ENCODE results near the gene DNM3. TPM values are rescaled to one million over a fixed set of nuclear protein-coding genes. Genes with fewer than 3 reads are reported as not detected.

Gene DNM3
- total RNA-seq, 2 experiments from 2014 or later: 1.6 to 1.8 TPM

DNA sequence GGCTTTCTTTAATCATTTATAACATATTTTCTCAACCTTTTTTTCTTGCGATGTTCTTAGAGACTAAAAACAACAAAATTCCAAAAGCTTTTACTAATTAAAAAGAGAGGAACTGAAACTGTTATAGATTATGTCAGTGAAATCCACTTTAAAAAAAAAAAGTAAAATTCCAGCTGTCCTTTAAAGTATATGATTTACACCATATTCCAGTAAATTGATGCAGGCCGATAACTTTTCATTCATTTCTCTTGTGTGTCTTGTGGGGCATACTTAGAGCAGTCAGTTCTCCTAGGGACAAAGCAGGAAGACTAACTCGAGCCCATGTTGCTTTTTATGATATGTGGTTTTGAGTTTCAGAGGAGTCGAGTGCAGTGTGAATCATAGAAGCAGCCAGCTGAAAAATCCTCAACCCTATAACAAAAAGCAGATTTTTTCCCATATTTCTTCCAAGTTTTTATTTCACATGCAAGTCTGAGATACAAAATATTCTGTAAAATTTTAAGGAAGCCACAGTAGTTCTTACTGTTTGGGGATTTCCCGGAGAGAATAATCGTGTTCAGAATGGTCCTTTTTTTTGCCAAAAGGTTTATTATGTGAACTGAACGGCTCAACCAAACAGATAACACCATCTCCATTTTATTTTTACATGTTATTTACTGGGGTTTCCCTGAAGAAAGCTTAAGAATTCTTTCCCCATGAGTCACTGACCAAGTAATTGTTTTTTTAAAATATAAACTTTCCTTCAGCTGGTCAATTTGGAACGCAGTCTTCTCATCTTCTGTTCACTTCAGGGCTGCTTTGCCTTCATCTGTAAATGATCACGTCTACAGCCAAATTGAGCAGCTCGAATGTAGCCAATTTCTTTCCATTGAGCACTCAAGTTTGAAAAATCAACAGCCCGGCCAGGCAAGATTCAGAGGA is 502.2 kb downstream of the DNM3 start:
- intact Hi-C loops (cut with DNase I, micrococcal nuclease): no loop called here
- no peak overlapping the region for H3K4me3 ChIP-seq (ENCODE audit: low read length)
- H3K27me3 Mint-ChIP-seq: no peaks in the 10 kb centered on the region
- peaks cover 7% of the 10 kb centered on the region for H3K36me3 Mint-ChIP-seq (ENCODE audit: low read depth)
- ChIA-PET CTCF (interaction anchor here (1.4 kb wide), 1 partner anchor 107 kb away, joined by 4 read pairs; no protein-coding TSS in a partner anchor), POLR2A (interaction anchor here (0.8 to 1.1 kb wide), 2 partner anchors 9 to 163 kb away, joined by 3 read pairs; no protein-coding TSS in a partner anchor)
- no peaks in the 10 kb centered on the region for H3K36me3 ChIP-seq (ENCODE audit: insufficient read depth, low read length)
- peaks cover 13% of the 10 kb centered on the region for H3K9me3 Mint-ChIP-seq
- H3K27ac Mint-ChIP-seq: no peak overlapping the region
- H3K9me3 ChIP-seq (ENCODE audit: control insufficient read depth in 1 of 2, insufficient read depth in 1 of 2, low read length in 2 of 2): peaks cover 0 to 12% of the 10 kb centered on the region in 2 experiments
- TF ChIP-seq, protein P1, sequence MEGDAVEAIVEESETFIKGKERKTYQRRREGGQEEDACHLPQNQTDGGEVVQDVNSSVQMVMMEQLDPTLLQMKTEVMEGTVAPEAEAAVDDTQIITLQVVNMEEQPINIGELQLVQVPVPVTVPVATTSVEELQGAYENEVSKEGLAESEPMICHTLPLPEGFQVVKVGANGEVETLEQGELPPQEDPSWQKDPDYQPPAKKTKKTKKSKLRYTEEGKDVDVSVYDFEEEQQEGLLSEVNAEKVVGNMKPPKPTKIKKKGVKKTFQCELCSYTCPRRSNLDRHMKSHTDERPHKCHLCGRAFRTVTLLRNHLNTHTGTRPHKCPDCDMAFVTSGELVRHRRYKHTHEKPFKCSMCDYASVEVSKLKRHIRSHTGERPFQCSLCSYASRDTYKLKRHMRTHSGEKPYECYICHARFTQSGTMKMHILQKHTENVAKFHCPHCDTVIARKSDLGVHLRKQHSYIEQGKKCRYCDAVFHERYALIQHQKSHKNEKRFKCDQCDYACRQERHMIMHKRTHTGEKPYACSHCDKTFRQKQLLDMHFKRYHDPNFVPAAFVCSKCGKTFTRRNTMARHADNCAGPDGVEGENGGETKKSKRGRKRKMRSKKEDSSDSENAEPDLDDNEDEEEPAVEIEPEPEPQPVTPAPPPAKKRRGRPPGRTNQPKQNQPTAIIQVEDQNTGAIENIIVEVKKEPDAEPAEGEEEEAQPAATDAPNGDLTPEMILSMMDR (IDR thresholded peaks at IDR 0.05): no peak
- no peaks in the 10 kb centered on the region for H3K27me3 ChIP-seq (ENCODE audit: control insufficient read depth in 1 of 2, insufficient read depth in 2 of 2, low read length in 2 of 2)
- peaks cover under 1% of the 10 kb centered on the region for H3K4me1 ChIP-seq (ENCODE audit: insufficient read depth, low read length)
- DNase-seq (peak in 2 of 14 experiments; percentile 15 to 21), ATAC-seq (ENCODE audit: poor library complexity) (no peak)
- no peak overlapping the region for H3K27ac ChIP-seq (ENCODE audit: low read depth in 1 of 2, low read length in 2 of 2)
- peaks cover 19% of the 10 kb centered on the region for H3K4me1 Mint-ChIP-seq (ENCODE audit: low read depth)
- no peak overlapping the region for H3K4me3 Mint-ChIP-seq

DNA sequence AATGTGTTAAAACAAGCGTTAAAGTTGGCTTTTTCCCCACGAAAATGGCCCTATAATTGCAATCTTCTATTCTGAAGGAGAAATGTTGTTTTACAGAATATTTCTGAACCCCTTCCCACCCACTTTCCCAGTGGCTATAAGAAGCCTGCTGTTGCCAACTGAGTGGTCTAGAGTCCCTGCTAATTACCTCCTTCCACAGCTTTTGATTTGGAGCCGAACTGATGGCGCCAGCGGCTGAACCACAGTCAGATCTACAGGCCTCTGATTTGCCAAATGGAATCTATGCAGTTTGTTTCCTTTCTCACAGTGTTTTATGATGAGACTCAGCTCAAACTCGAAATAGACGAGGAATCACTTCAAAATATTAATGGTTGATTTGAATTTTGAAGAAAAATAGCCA is 503.1 kb downstream of the DNM3 start:
- Mint-ChIP-seq H3K27ac (no peak overlapping the region), H3K27me3 (no peaks in the 10 kb centered on the region), H3K36me3 (ENCODE audit: low read depth) (peaks cover 7% of the 10 kb centered on the region), H3K9me3 (peaks cover 13% of the 10 kb centered on the region), H3K4me1 (ENCODE audit: low read depth) (peaks cover 16% of the 10 kb centered on the region), H3K4me3 (no peak overlapping the region)
- ChIA-PET POLR2A (no interaction called here), CTCF (no interaction called here)
- no peaks in the 10 kb centered on the region for H3K4me1 ChIP-seq (ENCODE audit: insufficient read depth, low read length)
- no peak for ATAC-seq (ENCODE audit: poor library complexity)
- H3K36me3 ChIP-seq (ENCODE audit: insufficient read depth, low read length): no peaks in the 10 kb centered on the region
- DNase-seq: no peak
- H3K4me3 ChIP-seq (ENCODE audit: low read length): no peak overlapping the region
- intact Hi-C loops (cut with DNase I, micrococcal nuclease): no loop called here
- peaks cover 0 to 12% of the 10 kb centered on the region in 2 experiments for H3K9me3 ChIP-seq (ENCODE audit: control insufficient read depth in 1 of 2, insufficient read depth in 1 of 2, low read length in 2 of 2)
- H3K27me3 ChIP-seq (ENCODE audit: control insufficient read depth in 1 of 2, insufficient read depth in 2 of 2, low read length in 2 of 2): no peaks in the 10 kb centered on the region
- TF ChIP-seq, protein P1 (IDR thresholded peaks at IDR 0.05): no peak
- H3K27ac ChIP-seq (ENCODE audit: low read depth in 1 of 2, low read length in 2 of 2): no peak overlapping the region

DNA sequence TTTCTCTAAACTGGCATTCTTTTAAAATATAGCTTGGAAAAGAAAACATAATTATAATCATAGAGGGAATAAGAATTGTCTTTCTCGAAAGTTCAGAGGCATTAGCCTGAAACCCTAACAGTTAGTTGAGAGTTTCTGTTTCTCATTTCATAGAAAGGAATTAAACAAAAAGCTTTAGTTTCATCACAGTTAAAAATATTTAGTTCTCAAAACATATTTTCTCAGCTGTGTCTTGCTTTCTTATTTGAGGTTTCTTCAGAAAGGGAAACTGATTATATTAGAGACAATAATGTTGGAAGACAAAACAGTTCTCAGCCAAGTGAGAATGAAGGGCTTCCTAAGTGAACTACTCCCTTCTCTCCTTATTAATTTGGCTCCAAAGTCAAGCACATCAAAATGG is 503.8 kb downstream of the DNM3 start:
- ChIA-PET POLR2A (no interaction called here), CTCF (no interaction called here)
- TF ChIP-seq, protein P1 (IDR thresholded peaks at IDR 0.05): no peak
- no peaks in the 10 kb centered on the region for H3K36me3 ChIP-seq (ENCODE audit: insufficient read depth, low read length)
- no peak overlapping the region for H3K4me3 ChIP-seq (ENCODE audit: low read length)
- Mint-ChIP-seq H3K9me3 (peaks cover 13% of the 10 kb centered on the region), H3K27ac (no peak overlapping the region), H3K36me3 (ENCODE audit: low read depth) (peaks cover 7% of the 10 kb centered on the region), H3K4me1 (ENCODE audit: low read depth) (peaks cover 13% of the 10 kb centered on the region), H3K4me3 (no peak overlapping the region), H3K27me3 (no peaks in the 10 kb centered on the region)
- ATAC-seq (ENCODE audit: poor library complexity): no peak
- DNase-seq: no peak
- no peak overlapping the region for H3K27ac ChIP-seq (ENCODE audit: low read depth in 1 of 2, low read length in 2 of 2)
- peaks cover 0 to 12% of the 10 kb centered on the region in 2 experiments for H3K9me3 ChIP-seq (ENCODE audit: control insufficient read depth in 1 of 2, insufficient read depth in 1 of 2, low read length in 2 of 2)
- intact Hi-C loops (cut with DNase I, micrococcal nuclease): no loop called here
- H3K27me3 ChIP-seq (ENCODE audit: control insufficient read depth in 1 of 2, insufficient read depth in 2 of 2, low read length in 2 of 2): no peaks in the 10 kb centered on the region
- H3K4me1 ChIP-seq (ENCODE audit: insufficient read depth, low read length): no peaks in the 10 kb centered on the region

All from CD4-positive, alpha-beta T cell (primary cell).